Immature natural killer cell (primary cell): ENCODE data around the gene RFXAP. TPM values are rescaled to one million over a fixed set of nuclear protein-coding genes. Genes with fewer than 3 reads are reported as not detected.

Source experiments
- DNase-seq, 3 donors: peaks; one replicate each; pipeline ENCODE4 v3.0.0; 2022; ENCODE audit warnings: mixed read lengths in 1 of 3
- H3K27ac Mint-ChIP-seq, 6 donors: one replicate each; pipeline ENCODE4 v1.8.0; 2020; ENCODE audit warnings: mixed read lengths in 6 of 6, mild to moderate bottlenecking in 5 of 6, inconsistent platforms in 4 of 6, moderate library complexity in 3 of 6
- H3K27me3 Mint-ChIP-seq, 3 donors: one replicate each; pipeline ENCODE4 v1.8.0; 2020 to 2021; ENCODE audit warnings: low read depth in 3 of 3, mild to moderate bottlenecking in 3 of 3, mixed read lengths in 3 of 3, moderate library complexity in 3 of 3, inconsistent platforms in 1 of 3
- H3K36me3 Mint-ChIP-seq, 3 donors: one replicate each; pipeline ENCODE4 v1.8.0; 2020; ENCODE audit warnings: mixed read lengths in 3 of 3, inconsistent platforms in 2 of 3, mild to moderate bottlenecking in 2 of 3
- H3K4me1 Mint-ChIP-seq, 2 donors: one replicate each; pipeline ENCODE4 v1.8.0; 2020; ENCODE audit warnings: inconsistent platforms in 2 of 2, mild to moderate bottlenecking in 2 of 2, mixed read lengths in 2 of 2, moderate library complexity in 1 of 2
- H3K4me3 Mint-ChIP-seq, 5 donors: one replicate each; pipeline ENCODE4 v1.8.0; 2020; ENCODE audit warnings: mild to moderate bottlenecking in 5 of 5, mixed read lengths in 5 of 5, inconsistent platforms in 3 of 5, moderate library complexity in 3 of 5
- H3K9me3 Mint-ChIP-seq, 6 donors: one replicate each; pipeline ENCODE4 v1.8.0; 2020; ENCODE audit warnings: mild to moderate bottlenecking in 6 of 6, mixed read lengths in 6 of 6, inconsistent platforms in 4 of 6, moderate library complexity in 3 of 6
- polyA plus RNA-seq, 3 donors: library from polyadenylated mRNA; unstranded; fragments of 300-500 nt; fragmentation: Illumina TruSeq; gene quantifications; one replicate each; pipeline ENCODE4 v1.2.3, GENCODE V29; 2021

Gene RFXAP
- polyA plus RNA-seq, 3 donors from 2014 or later = 2.6 to 4.8 (median 4.3) TPM

DNA sequence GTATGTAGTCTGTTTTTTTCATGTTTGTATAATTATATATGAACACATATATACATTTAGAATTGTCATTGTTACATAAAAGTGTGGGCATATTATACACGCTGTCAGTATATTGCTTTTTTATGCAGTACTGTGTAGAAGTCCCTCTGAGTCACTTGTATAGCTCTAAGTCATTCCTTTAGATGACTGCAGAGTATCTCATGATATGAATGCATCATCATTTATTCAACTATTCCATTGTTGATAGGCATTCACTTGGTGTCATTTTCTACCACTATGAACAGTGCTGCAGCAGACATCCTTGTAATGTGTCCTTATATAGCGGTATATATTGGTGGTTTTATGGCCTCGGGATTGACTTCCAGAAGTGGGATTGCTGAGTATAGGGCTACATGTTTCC, 15.3 kb downstream of the RFXAP start:
- Mint-ChIP-seq H3K4me1 (peaks cover 0 to 1% of the 10 kb centered on the region in 2 donors), H3K36me3 (peaks cover 0 to 4% (median 4%) of the 10 kb centered on the region in 3 donors), H3K27ac (no peak overlapping the region), H3K4me3 (no peak overlapping the region), H3K27me3 (no peaks in the 10 kb centered on the region), H3K9me3 (no peaks in the 10 kb centered on the region)
- DNase-seq = no peak

GRCh38 chr13:36837354-36838092, 18.5 kb downstream of the RFXAP start:
- no peak overlapping the region for H3K4me3 Mint-ChIP-seq
- peak overlapping the region in 1 of 6 donors; percentile 51 for H3K27ac Mint-ChIP-seq
- no peak for DNase-seq
- peaks cover 0 to 1% of the 10 kb centered on the region in 2 donors for H3K4me1 Mint-ChIP-seq
- no peaks in the 10 kb centered on the region for H3K9me3 Mint-ChIP-seq
- no peaks in the 10 kb centered on the region for H3K27me3 Mint-ChIP-seq
- H3K36me3 Mint-ChIP-seq = no peaks in the 10 kb centered on the region

GRCh38 chr13:36839281-36839680, 20.3 kb downstream of the RFXAP start:
- Mint-ChIP-seq H3K4me3 (no peak overlapping the region), H3K27ac (no peak overlapping the region), H3K9me3 (no peaks in the 10 kb centered on the region), H3K27me3 (no peaks in the 10 kb centered on the region), H3K36me3 (no peaks in the 10 kb centered on the region), H3K4me1 (peaks cover 0 to 1% of the 10 kb centered on the region in 2 donors)
- no peak for DNase-seq

- no peak overlapping the region for H3K4me3 Mint-ChIP-seq
- no peaks in the 10 kb centered on the region for H3K9me3 Mint-ChIP-seq
- no peak overlapping the region for H3K27ac Mint-ChIP-seq
- H3K36me3 Mint-ChIP-seq = no peaks in the 10 kb centered on the region
- DNase-seq = no peak
- H3K4me1 Mint-ChIP-seq = peaks cover 0 to 1% of the 10 kb centered on the region in 2 donors
- no peaks in the 10 kb centered on the region for H3K27me3 Mint-ChIP-seq
These were observed 21.0 kb downstream of the RFXAP start for GRCh38 chr13:36839981-36840380.

DNA sequence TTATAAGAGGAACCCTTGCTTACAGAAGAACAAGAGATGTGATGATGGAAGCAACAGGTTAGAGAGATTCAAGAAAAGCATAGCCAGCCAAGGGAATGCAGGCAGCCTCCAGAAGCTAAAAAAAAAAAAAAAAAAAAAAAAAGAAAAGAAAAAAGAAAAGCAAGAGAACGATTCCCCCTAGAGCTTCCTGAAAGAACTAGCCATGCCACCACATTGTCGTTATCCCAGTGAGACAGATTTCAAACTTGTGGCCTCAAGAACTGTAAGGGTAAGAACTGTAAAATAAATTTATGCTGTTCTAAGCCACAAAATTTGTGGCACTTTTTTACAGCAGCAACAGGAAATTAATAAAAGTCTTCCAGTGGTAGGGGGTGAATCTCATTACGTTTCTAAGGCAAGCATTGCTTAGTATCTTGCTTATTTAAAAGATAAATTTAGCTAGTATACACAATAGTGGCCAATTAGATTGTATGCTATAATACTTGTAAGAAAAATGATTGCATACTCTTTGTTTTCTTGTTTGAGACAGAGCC, 21.8 kb downstream of the RFXAP start:
- H3K27me3 Mint-ChIP-seq = no peaks in the 10 kb centered on the region
- H3K9me3 Mint-ChIP-seq = no peaks in the 10 kb centered on the region
- no peak for DNase-seq
- H3K36me3 Mint-ChIP-seq = no peaks in the 10 kb centered on the region
- H3K4me1 Mint-ChIP-seq = peaks cover 0 to 1% of the 10 kb centered on the region in 2 donors
- no peak overlapping the region for H3K4me3 Mint-ChIP-seq
- peak overlapping the region in 2 of 6 donors; percentile 27 to 51 for H3K27ac Mint-ChIP-seq

DNA sequence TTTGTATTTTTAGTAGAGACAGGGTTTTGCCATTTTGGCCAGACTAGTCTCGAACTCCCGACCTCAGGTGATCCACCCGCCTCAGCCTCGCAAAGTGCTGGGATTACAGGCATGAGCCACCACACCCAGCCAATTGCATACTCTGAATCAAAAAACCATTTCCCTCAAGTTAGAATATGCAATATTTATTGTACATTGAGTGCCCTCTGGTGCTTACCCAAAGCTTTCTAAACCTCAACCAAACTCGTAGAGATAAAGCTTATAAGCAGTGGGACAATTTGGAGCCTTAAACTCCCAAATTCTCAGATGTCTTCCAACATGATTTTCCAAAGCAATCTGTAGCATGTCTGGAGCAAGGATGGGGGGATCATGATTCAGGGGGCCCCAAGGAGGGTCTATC, 22.4 kb downstream of the RFXAP start:
- no peaks in the 10 kb centered on the region for H3K9me3 Mint-ChIP-seq
- H3K36me3 Mint-ChIP-seq = no peaks in the 10 kb centered on the region
- H3K27ac Mint-ChIP-seq = peak overlapping the region in 1 of 6 donors; percentile 40
- H3K27me3 Mint-ChIP-seq = no peaks in the 10 kb centered on the region
- DNase-seq = no peak
- no peak overlapping the region for H3K4me3 Mint-ChIP-seq
- H3K4me1 Mint-ChIP-seq = peaks cover 0 to 1% of the 10 kb centered on the region in 2 donors

GRCh38 chr13:36847606-36848005, 28.6 kb downstream of the RFXAP start:
- Mint-ChIP-seq H3K4me1 (no peaks in the 10 kb centered on the region), H3K27me3 (no peaks in the 10 kb centered on the region), H3K4me3 (no peak overlapping the region), H3K9me3 (no peaks in the 10 kb centered on the region), H3K27ac (no peak overlapping the region), H3K36me3 (no peaks in the 10 kb centered on the region)
- no peak for DNase-seq

DNA sequence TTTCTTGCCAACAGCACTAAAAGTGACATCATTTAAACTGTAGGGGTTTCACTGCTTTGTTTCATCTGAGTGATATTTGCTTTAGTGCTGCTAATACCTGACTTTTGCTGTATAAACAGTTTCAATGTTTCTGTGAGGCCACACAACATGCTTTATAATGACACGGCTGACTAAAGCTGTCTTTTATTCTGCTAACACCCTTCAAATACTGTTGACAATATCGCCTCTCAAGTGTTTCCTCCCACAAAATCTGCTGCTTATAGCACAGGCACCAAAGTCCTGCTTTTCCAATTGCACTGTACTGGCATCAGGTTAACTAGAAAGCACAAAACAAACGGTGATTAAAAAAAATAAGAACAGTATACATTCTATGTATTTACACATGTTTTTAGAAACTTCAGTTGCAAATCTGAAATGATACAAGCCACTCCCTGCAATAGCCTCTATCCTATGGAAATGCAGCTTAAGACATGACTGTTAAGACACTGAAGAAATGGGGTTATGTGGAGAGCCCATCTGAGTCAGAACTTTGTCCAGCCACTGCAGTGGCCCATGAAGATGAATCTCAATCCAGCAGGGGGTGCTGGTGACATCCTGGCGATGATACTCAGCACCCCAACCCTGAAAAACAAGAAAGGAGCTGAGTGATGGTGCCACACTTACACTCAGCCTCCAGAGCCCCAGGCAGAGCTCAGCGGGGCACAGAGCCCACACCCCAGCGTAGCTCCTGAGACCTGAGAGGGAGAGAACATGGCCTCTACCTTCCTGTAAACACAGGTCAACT, 29.4 kb downstream of the RFXAP start:
- Mint-ChIP-seq H3K27me3 (no peaks in the 10 kb centered on the region), H3K4me1 (no peaks in the 10 kb centered on the region), H3K36me3 (no peaks in the 10 kb centered on the region), H3K9me3 (no peaks in the 10 kb centered on the region), H3K4me3 (no peak overlapping the region), H3K27ac (no peak overlapping the region)
- no peak for DNase-seq

DNA sequence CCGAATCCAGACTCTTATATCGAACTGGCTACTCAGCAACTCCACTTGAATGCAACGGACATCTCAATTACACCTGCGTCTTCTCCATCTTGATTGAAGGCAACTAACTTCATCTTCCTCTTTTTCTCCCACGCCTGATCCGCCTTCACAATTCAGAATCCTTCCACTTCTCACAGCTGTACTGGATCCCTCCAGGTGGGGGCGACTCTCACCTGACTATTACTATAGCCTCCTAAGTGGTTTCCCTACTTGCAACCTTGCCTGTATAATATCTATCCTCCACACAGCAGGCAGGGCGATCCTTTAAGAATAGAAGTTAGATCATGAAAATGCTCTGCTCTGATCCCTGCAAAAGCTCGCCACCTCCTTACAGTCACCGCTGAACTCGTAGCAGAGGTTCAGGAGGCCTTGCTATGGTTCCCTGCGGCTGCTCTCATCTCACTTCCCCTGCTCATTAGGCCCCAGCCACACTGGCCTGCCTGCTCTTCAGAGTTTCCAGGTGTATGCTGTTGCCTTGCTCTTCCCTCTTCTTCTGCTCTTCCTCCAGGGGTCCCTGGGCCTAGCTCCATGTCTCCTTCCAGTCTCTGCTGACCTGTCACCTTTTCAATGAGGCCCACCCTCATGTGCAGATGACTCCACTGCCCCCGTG, 31.9 kb downstream of the RFXAP start:
- no peak for DNase-seq
- Mint-ChIP-seq H3K4me3 (no peak overlapping the region), H3K27ac (no peak overlapping the region), H3K27me3 (no peaks in the 10 kb centered on the region), H3K4me1 (no peaks in the 10 kb centered on the region), H3K36me3 (no peaks in the 10 kb centered on the region), H3K9me3 (peaks cover 0 to 2% (median 0%) of the 10 kb centered on the region in 6 donors)

DNA sequence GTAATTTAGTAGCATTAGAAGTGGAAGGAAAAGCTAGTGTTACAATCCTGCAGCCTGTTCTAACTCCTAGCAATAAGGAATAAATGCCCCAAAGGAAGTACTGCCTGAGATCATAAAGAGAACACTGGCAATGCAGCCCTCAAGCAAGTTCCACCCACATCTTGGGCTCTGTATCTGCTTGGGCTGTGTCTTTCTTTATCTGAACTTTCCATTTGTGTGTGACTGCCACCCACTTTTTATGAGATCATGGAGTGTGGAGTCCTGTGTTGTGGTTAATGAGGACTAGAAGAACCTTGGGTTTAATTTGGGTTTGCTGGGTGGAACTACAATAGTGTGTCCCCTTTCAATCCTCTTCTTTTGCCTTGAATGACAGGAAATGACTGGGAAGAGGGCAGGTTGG, 38.2 kb downstream of the RFXAP start:
- H3K36me3 Mint-ChIP-seq = no peaks in the 10 kb centered on the region
- H3K4me1 Mint-ChIP-seq = no peaks in the 10 kb centered on the region
- DNase-seq = no peak
- H3K9me3 Mint-ChIP-seq = peaks cover 0 to 2% (median 0%) of the 10 kb centered on the region in 6 donors
- H3K27ac Mint-ChIP-seq = no peak overlapping the region
- no peak overlapping the region for H3K4me3 Mint-ChIP-seq
- peaks cover 3 to 11% (median 7%) of the 10 kb centered on the region in 3 donors for H3K27me3 Mint-ChIP-seq

DNA sequence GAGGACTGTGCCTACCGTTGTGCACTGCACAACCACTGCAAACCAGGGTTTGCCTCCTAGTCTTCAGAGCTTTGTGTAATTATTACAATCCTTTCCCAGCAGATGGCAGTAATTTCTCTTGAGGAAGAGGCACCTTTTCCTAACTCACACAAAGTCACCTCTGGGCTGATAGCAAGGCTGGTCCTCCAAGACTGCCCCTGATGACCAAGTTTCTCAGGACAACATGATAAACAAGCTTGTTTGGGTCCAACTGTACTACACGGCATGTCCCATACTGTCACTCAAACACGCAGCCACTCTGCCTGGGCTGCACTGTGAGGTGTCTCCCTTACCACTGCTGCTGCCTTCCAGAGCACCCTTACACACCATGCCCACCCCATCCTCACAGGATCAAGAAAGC, 39.3 kb downstream of the RFXAP start:
- no peaks in the 10 kb centered on the region for H3K36me3 Mint-ChIP-seq
- H3K9me3 Mint-ChIP-seq = peaks cover 0 to 2% (median 0%) of the 10 kb centered on the region in 6 donors
- peaks cover 3 to 13% (median 7%) of the 10 kb centered on the region in 3 donors for H3K27me3 Mint-ChIP-seq
- H3K27ac Mint-ChIP-seq = no peak overlapping the region
- DNase-seq = no peak
- no peak overlapping the region for H3K4me3 Mint-ChIP-seq
- H3K4me1 Mint-ChIP-seq = no peaks in the 10 kb centered on the region

GRCh38 chr13:36859259-36859658, 40.2 kb downstream of the RFXAP start:
- H3K27ac Mint-ChIP-seq = no peak overlapping the region
- H3K9me3 Mint-ChIP-seq = peaks cover 0 to 2% (median 0%) of the 10 kb centered on the region in 6 donors
- H3K36me3 Mint-ChIP-seq = no peaks in the 10 kb centered on the region
- H3K4me1 Mint-ChIP-seq = no peaks in the 10 kb centered on the region
- no peak for DNase-seq
- H3K27me3 Mint-ChIP-seq = peaks cover 3 to 18% (median 7%) of the 10 kb centered on the region in 3 donors
- H3K4me3 Mint-ChIP-seq = no peak overlapping the region

- no peak for DNase-seq
- Mint-ChIP-seq H3K4me1 (no peaks in the 10 kb centered on the region), H3K4me3 (no peak overlapping the region), H3K36me3 (no peaks in the 10 kb centered on the region), H3K9me3 (no peaks in the 10 kb centered on the region), H3K27ac (no peak overlapping the region), H3K27me3 (peaks cover 6 to 19% (median 8%) of the 10 kb centered on the region in 3 donors)
These were observed 43.1 kb downstream of the RFXAP start for GRCh38 chr13:36862002-36862685.
